ENCODE measurements around the gene CYP21A2.

CYP21A2 gene

GRCh38 chr6:32073613-32074012, 35.4 kb downstream of the CYP21A2 start:
- DNase-seq (ENCODE audit: low read depth, low spot score) = no peak
- no peak overlapping the region for H3K4me3 ChIP-seq (ENCODE audit: low read length)

GRCh38 chr6:32074996-32075532, 36.8 kb downstream of the CYP21A2 start:
- no peak for DNase-seq (ENCODE audit: low read depth, low spot score)
- no peak overlapping the region for H3K4me3 ChIP-seq (ENCODE audit: low read length)

DNA sequence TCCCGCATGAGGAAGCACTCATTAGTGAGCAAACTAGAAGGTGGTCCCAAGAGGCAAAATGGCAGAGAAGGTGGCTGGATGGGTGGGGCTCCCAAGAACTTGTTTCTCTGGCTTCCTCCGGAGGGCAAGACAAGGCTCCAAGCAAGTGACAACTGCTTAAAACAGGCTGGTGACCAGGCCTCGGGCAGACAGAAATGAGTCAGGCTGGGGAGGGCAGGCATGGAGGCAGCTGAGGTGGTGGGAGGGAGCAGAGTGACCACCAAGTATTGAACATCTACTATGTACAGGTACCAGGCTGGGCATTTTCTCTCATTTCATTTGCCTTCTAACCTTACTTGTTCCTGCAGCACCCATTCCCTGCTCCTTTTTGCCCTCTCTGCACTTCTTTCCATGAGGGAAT, 37.6 kb downstream of the CYP21A2 start:
- DNase-seq (ENCODE audit: low read depth, low spot score) = no peak
- no peak overlapping the region for H3K4me3 ChIP-seq (ENCODE audit: low read length)

DNA sequence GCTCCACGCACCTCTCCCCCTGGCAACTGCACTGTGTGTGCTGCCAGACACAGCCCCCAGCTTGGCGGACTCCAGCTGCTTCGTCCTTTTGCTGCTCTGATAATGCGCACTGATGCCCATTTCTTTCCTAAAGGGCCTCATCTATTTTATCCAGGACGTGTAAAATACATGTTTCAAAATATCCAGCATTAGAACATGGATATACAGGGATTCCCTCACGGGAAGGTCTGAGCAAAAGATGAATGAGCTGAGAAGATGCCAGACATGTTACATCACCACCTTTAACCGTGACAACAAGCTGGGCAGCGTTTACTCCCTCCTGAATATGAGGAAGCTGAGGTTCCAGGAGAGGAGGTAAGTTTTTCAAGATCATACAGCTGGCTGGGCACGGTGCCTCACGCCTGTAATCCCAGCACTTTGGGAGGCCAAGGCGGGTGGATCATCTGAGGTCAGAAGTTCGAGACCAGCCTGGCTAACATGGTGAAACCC, 38.1 kb downstream of the CYP21A2 start:
- no peak for DNase-seq (ENCODE audit: low read depth, low spot score)
- no peak overlapping the region for H3K4me3 ChIP-seq (ENCODE audit: low read length)

- DNase-seq (ENCODE audit: low read depth, low spot score) = no peak
- H3K4me3 ChIP-seq (ENCODE audit: low read length) = no peak overlapping the region
Measured at GRCh38 chr6:32079566-32080290, 41.5 kb downstream of the CYP21A2 start.

DNA sequence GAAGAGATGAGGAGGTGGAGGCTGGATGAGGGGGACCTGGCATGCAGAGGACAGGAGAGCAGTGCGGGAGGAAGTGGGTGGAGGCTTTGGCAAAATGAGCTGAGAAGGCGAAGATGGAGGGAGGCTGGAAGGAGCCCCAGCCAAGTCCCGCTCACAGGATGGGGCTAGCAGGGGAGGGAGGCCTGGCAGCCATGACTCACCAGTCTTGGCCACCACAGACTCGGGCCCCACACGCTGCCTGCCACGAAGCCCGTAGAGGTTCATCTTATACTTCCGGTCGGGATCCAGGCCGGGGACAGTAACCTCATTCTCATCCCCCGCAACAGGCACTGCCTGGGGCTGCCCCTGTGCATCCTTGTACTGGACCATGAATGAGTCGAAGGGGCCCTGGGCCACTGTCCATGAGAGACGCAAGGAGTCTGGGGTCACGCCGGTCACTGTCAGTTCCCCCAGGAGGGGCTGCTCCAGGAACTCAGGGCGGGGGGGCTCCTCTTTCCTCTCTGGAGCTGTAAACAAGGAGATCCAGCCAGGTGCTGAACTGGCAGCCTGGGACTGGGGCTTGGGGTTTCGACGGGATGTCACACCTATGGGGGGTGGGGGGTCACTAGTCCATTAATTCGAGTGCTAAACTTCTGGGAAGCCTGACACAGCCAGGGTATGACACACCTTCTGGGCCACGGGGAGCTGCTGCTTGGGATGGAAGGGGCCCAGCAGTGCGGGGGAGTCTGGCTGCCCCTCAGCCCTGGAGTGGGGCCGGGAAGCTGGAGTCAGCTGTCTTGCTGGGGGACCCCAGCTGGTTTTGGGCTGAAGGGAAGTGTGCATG, 43.2 kb downstream of the CYP21A2 start:
- no peak overlapping the region for H3K4me3 ChIP-seq (ENCODE audit: low read length)
- no peak for DNase-seq (ENCODE audit: low read depth, low spot score)

DNA sequence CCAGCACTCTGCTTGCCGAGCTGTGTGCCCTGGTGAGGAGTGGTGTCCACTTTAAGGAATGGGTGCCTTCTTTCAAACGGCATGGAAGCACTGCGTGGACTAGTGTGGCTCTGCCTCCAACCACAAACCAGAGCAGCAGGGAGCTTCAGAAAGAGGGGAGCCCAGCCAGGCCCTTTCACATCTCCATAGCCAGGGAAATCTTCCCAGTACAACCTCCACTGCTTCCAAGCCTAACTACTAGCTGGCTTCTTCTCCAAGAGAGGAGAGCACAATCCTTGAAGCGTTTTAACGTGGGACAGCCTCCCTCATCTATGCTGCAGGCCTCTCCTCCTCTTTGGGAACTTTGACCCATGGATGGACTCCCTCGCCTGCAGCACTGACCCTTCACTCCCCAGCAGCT, 44.3 kb downstream of the CYP21A2 start:
- no peak for DNase-seq (ENCODE audit: low read depth, low spot score)
- H3K4me3 ChIP-seq (ENCODE audit: low read length) = no peak overlapping the region

DNA sequence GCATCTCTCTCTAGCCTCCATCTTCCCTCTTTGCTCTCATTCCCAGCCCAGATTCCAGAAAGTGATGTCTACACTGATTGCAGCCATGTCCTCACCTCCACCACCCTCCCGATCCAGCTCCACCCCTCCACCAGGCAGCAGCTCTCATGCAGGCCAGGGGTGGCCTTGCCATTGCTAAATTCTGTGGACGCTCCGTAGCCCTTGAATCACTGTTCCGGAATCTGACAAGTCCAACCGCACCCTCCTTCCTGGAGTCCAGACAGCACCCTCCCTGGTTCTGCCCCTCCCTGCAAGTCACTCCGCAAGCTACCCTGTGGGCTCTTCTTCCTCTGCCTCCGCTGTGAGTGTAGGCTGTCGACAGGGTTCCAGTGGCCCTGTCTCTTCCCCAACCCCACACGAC, 44.7 kb downstream of the CYP21A2 start:
- DNase-seq (ENCODE audit: low read depth, low spot score) = no peak

DNA sequence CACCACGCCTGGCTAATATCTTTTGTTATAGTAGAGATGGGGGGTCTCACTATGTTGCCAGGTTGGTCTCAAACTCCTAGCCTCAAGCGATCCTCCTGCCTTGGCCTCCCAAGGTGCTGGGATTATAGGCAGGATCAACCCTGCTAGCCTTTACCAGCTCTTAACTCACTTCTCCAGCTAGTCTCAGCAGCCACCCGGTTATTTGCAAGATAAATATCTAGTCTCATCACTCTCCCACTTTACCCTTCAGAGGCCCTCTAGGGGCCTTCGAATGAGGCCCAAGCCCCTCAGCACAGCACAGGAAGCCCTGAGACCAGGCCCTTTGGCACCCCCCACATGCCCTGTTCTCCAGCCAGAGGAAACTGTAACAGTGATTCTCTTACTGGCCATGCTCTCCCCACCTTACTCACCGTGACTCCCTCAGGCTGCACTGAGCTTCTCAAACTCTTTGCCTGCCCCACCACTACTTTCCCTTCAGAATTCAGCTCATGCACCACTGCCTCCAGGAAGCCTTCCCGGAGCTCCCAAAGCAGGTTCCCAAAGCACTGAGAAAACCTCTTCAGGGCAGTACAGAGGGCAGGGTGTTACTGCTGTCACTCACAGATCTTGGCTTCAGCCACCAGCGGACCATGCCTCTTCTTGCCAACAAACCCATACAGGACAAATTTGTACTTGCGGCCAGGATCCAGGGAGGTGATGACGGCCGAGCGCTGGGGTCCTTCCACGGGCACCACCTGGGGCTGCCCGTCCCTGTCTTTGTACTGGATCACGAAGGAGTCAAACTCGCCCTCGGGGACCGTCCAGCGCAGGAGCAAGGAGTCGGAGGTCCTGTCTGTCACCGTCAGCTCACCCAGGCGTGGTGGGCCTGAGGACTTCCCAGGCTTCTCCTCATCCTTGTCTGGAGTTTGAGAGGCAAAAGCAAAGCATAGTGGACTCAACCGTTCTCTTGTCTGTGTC, 45.9 kb downstream of the CYP21A2 start:
- no peak for DNase-seq (ENCODE audit: low read depth, low spot score)
- no peak overlapping the region for H3K4me3 ChIP-seq (ENCODE audit: low read length)

More for the DNA sequence above, 44.7 kb downstream of the CYP21A2 start:
- H3K4me3 ChIP-seq (ENCODE audit: low read length) = no peak overlapping the region

GRCh38 chr6:32084780-32085179, 46.6 kb downstream of the CYP21A2 start:
- DNase-seq (ENCODE audit: low read depth, low spot score) = no peak
- H3K4me3 ChIP-seq (ENCODE audit: low read length) = no peak overlapping the region

GRCh38 chr6:32085759-32086459, 47.7 kb downstream of the CYP21A2 start:
- DNase-seq (ENCODE audit: low read depth, low spot score) = no peak
- H3K4me3 ChIP-seq (ENCODE audit: low read length) = no peak overlapping the region

- no peak overlapping the region for H3K4me3 ChIP-seq (ENCODE audit: low read length)
- no peak for DNase-seq (ENCODE audit: low read depth, low spot score)
Measured at GRCh38 chr6:32086661-32087573, 48.7 kb downstream of the CYP21A2 start.

GRCh38 chr6:32087574-32088486, 49.6 kb downstream of the CYP21A2 start:
- peak; percentile 35 for DNase-seq (ENCODE audit: low read depth, low spot score)
- no peak overlapping the region for H3K4me3 ChIP-seq (ENCODE audit: low read length)

DNA sequence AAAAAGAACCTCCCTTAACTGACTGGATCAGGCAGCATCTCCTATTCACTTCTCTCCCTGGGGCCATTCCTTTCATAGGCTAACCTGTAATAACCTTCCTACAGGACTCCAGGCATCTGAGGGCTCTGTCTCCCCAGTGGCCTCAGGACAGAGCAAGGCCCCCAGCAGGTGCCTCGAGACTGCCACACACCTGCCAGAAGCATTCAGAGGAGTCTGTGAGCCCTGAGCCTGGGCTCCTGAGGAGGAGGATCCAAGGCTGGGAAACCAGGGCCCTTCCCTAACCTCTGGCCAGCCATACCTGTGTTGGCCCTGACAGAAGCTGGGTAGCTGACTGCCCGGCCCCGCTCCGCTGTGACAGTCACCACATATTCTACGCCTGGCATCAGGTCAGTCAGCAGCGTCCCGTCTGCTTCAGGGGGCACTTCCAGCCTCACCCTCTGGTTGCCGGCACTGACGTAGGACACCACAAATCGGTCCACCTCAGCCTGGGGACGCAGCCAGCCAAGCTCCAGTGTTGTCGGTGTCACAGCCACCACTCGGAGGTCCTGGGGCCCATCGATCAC, 50.4 kb downstream of the CYP21A2 start:
- DNase-seq (ENCODE audit: low read depth, low spot score) = no peak
- no peak overlapping the region for H3K4me3 ChIP-seq (ENCODE audit: low read length)

GRCh38 chr6:32089082-32089828, 51.0 kb downstream of the CYP21A2 start:
- no peak for DNase-seq (ENCODE audit: low read depth, low spot score)
- H3K4me3 ChIP-seq (ENCODE audit: low read length) = no peak overlapping the region
